GM18519 (cell line): Measurements from ENCODE around the gene ISY1.
"Not testable (repeated sequence)": the region's sequence is repeated elsewhere in the genome, so short reads cannot be mapped to it uniquely, and the experiment has no call there.

Experiments used
- ATAC-seq: cut with Tn5 transposase; IDR thresholded peaks from one replicate; pipeline ENCODE4 v1.9.1; 2021; ENCODE audit warnings: mild to moderate bottlenecking, moderate library complexity; ENCODE audit not compliant: unreplicated experiment, low FRiP score

ISY1 gene

DNA sequence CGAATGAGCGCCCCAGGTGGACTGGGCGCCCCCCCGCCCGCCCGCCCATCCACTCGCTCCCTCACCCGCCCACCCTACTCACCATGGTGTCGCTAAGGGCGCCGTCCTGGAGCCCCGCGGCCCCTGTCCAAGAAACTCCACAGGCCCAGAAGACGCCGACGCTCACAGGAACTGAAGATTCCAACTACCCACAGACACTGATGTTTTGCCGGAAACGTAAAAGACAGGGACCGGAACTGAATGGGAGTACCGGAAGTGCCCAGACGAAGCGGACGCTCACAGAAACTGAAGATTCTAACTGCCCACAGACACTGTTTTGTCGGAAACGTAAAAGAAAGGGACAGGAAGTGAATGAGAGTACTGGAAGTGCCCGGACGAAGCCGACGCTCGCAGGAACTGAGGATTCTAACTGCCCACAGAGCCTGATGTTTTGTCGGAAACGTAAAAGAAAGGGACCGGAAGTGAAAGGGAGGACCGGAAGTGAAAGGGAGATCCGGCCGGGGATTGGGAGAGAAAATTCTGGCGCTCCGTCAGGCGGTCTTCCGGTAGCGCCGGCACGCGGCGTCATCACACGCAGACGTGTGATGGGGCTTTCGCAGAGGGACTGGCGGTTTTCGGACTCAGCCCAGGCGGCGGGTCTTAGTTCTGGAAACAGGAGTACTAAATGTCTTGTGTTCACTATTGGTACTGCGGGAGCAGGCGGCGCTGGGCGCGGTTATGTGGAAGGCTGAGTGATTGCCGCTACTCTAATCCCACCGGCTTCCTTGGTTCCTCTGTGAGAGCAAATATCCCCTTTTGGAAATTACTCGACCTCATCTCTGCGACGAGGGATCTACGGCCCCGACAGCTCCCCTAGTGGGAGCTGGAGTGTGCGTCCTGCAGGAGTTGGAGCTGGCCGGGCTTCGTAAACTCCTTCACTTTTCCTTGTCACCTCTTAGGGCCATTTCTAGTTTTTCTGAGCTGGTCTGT is at the start of gene ISY1:
ISY1 (minus strand) TSS at position 173 of the 969 bp plus-strand sequence; CDS start at position 85, 88 bp downstream.
- peak; percentile 52 for ATAC-seq

GRCh38 chr3:129207479-129207878 is 46.6 kb upstream of the ISY1 start:
- no peak for ATAC-seq

DNA sequence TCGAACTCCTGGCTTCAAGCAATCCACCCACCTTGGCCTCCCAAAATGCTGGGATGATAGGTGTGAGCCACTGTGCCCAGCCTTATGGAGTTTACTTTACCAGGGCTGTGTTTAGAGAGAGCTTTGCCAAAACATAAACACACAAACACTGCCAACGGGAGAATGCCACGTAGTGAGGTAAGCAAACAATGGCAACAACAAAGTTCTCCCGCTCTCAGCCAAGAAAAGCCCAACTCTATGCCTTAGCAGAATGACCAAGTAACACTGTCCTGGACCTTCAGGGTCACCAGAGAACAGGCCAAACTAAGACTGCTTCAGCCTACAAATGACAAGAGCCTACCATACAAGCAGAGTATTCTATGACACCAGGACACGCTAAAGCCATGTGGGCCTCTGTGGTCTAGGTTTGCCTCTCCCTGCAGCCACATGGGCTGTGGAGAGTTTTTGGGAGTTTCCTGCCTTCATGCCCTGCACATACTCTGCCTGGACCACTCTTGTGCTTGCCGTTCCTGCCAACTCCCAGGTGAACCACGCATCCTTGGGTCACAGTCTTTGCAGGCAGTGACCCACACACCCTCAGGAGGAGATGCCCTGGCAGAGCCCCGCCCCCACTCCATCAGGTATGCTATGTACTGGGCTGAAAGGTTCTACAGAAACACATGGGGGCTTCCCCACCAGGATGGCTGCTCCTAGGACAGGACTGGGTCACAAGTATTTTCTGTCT is 44.4 kb upstream of the ISY1 start:
- ATAC-seq: no peak

- ATAC-seq: no peak
Observed at GRCh38 chr3:129204473-129204872, 43.6 kb upstream of the ISY1 start.

GRCh38 chr3:129199366-129199765 is 38.5 kb upstream of the ISY1 start:
- ATAC-seq: no peak

DNA sequence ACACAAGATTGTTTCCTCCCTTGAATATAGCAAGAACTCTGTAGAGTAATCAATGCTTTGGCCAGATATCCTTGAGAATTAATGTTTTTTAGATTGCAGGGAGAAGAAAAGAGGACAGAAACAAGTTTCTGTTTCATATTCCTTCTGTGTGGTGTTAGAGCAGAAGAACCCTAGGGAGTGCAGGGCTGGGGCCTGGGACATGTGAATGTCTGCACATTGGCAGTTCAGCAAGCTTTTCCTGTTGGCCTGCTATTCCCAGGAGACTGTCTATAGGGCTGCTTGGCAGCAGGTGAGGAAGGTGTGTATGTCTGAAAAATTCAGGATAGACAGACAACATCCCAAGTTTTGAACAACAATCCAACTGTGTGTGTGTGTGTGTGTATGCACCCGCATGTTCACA is 36.5 kb upstream of the ISY1 start:
- no peak for ATAC-seq

DNA sequence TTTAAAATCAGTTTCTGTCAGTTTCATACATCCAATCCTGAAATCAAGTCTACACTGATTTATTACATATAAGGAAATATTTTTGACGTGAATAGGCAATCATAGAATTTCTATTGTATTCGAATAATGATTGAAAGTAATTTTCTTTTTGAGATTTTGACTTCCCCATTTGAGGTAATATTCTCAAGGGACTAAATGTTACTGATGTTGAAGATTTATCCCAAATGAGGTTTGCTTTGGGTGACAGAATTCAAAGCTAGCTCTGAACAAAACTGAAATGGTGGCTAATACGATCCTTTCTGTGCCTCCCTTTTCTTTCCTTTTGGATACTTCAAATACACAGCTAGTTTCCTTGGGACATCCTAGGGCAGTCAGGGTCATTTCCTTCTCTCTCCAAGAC is 35.7 kb upstream of the ISY1 start:
- ATAC-seq: no peak

DNA sequence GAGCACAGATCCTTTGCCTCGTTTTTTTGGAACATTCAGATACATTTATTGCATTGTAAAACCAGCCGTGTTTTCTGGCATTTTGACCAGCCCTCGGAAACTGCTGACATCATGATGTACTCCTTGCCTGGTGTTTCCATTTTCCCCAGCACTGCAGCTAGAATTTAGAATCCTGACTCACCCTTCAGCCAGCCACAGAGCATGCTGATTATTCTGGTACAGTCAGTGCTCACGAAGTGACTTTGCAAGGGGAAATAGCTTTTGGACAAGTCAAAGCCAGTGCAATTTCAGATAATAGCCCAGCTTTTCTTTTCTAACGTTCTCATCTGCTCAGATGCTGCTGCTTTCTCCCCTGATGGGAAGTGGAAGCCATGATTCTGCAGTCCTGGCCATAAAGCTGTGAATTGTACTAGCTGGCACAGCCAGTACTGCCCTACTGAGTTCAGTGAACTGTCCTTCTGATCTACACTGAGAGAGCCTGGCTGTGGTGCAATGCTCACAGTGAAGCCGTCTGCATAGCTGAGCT is 34.9 kb upstream of the ISY1 start:
- ATAC-seq: no peak

DNA sequence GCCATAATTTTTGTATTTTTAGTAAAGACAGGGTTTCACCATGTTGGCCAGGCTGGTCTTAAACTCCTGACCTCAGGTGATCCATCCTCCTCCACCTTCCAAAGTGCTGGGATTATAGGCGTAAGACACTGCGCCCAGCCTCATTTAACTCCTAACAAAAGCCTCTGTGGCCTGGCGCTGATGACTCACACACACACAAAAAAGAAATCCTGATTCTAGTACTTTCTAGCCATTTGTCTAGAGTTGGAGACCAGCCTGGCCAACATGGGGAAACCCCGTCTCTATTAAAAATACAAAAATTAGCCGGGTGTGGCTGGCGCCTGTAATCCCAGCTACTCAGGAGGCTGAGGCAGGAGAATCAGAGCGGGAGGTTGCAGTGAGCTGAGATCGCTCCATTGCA is 28.9 kb upstream of the ISY1 start:
- ATAC-seq: not testable (repeated sequence)

- ATAC-seq: no peak
Observed at GRCh38 chr3:129187857-129188256, 27.0 kb upstream of the ISY1 start.

GRCh38 chr3:129185783-129186182 is 24.9 kb upstream of the ISY1 start:
- ATAC-seq: no peak

GRCh38 chr3:129184784-129185542 is 24.1 kb upstream of the ISY1 start:
- not testable (repeated sequence) for ATAC-seq

DNA sequence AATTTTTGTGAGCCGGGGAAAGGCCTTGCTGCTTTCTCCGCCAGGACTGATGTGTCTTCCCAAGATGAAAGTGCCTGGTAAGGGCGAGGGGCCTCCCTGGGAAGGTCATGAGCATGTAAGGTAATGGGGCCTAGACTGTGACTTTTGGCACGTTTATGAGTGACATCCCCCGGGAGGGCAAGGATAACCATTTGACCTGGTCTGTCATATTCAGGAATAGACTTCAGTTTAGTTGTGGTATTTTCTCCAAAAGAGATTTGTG is 23.5 kb upstream of the ISY1 start:
- no peak for ATAC-seq

DNA sequence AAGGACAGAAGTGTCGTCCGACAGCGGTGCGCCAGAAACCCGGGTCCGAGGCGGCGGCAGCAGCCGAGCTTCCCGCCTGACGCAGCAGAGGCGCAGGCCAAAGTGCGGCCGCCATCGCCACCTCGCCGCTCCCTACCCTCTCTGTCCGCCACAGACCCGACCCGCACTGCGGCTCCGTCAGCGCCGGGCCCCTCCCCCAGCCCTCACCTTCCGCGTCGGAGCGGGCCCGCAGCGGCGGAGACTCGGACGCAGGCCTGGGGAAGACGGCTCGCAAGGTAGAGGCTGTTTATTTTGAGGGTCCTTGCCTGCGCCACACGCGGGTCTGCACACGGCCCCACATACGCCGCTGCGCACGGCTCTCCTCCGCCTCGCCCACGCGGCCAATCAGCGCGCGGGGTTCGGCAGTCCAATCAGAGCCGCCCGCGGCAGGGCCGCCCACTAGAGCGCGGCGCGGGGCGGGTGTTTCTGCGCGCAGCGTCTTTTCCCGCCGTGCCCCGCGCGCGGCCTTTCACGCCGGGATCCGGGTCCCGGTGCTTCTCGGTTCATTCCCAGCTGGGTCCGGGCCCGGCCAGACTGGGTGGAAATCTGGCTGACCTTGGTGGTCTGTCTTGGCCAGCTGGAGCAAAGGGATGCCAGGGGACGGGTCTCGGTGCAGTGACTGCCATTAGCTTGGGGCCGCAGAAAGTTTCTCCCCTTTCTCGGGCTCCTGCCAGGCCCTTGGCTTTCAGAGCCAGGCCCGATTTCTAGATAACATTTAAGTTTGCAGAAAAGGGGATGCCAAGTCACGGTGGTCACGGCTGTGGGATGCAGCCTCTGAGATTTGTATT is 22.9 kb upstream of the ISY1 start, which contains the start of gene CNBP:
CNBP (minus strand) TSS at position 328 of the 827 bp plus-strand sequence. CDS start 12,139 bp downstream, outside the sequence.
- peak; percentile 94 for ATAC-seq

DNA sequence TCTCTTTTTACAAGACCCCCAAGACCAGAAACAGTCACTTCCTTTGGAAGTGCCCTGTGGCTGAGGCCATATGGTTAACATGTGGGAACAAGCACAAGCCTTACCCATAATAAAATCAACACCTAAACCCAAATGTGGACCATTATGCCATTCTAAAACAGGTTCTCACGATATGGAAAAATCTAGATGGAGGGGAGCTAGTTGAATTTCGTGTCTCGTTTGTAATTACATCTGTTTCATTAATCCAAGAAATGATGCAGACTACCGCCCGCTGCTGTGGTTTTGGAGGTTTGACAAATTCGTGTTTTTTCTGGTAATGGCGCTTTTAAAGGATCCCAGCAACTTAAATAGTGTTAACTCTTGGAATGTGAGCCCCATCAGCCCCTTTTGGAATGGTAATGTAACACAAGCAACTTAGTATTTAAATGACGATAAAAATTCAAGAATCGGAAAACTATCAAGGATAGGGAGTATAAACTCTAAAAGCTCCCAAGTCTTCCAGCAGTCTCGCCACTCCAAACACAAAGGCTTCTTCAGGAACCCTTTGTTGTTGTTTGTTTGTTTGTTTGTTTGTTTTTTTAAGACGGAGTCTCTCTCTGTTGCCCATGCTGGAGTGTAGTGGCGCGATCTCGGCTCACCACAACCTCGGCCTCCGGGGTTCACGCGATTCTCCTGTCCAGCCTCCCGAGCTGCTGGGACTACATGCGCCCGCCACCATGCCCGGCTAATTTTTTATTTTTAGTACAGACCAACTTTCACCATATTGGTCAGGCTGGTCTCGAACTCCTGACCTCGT is 21.7 kb upstream of the ISY1 start:
- ATAC-seq: no peak

DNA sequence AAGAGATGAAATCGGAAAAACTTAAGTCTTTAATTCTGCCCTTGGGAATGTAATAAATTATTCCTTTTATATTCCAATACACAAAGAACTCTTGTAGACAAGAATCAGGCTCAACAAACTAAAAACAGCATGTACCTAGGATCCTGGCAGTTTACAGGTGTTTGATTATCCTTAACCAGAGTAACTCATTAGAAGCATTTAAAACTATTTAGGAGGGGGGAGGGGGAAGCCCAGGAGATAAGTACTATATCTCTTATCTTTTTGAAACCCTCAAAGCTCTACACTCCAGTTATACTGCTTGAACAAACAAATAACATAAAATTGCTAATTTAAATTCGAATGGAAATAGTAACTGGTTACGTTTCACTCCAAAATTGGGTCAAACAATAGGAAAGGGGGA is 21.0 kb upstream of the ISY1 start:
- ATAC-seq: no peak

DNA sequence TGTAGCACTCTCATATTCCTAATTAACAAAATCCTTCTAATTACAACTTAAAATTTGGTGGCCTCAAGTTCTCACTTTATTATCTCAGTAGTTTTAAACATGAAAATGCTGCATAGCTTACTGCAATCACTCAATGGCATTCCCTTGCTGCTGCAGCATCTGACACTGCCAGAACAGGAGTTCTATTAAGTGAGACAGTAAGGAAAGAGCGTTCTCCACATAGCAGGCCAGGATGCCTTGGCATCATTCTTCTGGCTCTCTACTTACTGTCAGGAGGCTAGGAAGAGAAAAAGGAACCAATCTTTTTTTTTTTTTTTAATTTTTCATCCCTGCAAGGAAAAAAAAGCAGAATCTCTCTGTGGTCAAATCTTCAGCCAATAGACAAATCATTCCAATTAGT is 19.6 kb upstream of the ISY1 start:
- ATAC-seq: no peak

GRCh38 chr3:129176051-129176450 is 15.2 kb upstream of the ISY1 start:
- no peak for ATAC-seq

GRCh38 chr3:129173725-129174124 is 12.9 kb upstream of the ISY1 start:
- ATAC-seq: no peak
